Gastroesophageal sphincter (tissue), 3 donors: Measurements from ENCODE around the gene RNF125.

Experiments
- CTCF ChIP-seq, 4 experiments: fragments of 200-600 bp in 2 of 4; fragments of 450-650 bp in 2 of 4; sonication (generic) in 1 of 4; IDR thresholded peaks; one replicate each; pipeline ENCODE4 v1.5.1; 2017 to 2019; ENCODE audit warnings: antibody characterized with exemption in 4 of 4, mild to moderate bottlenecking in 2 of 4, moderate library complexity in 2 of 4
- POLR2A ChIP-seq, 2 donors: fragments of 450-650 bp; IDR thresholded peaks; one replicate each; pipeline ENCODE4 v1.6.1; 2017; ENCODE audit warnings: antibody characterized with exemption in 2 of 2, mild to moderate bottlenecking in 2 of 2, moderate library complexity in 1 of 2

DNA sequence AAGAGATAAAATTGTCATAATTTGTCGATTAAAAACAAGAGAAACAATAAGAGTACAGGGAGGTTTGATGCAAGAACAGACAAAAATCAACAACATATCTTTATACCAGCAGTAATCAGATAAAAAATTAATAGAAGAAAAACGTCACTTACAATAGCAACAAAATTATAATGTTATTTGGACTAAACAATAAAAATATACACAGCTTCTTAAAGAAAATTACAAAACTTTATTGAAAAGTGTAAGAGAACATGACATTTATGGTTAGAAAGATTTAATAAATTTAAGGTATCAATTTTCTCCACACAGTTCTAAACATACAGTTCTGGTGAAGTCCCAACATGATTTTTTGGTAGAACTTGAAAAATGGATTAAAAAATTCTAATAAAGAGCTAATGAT is 85.9 kb downstream of the RNF125 start:
- TF ChIP-seq POLR2A (IDR thresholded peaks at IDR 0.05) (no peak), CTCF (IDR thresholded peaks at IDR 0.05) (no peak)
